Panc1 (cell line): ENCODE data around the gene KRTAP5-3.

ENCODE experiments used
- POLR2AphosphoS5 ChIP-seq: IDR thresholded peaks from 2 replicates; pipeline ENCODE4 v1.6.1; 2012; ENCODE audit warnings: mild to moderate bottlenecking, low read depth, low read length, moderate library complexity
- TF ChIP-seq, protein P1 (sequence below): fragments of 450-650 bp; IDR thresholded peaks from 2 replicates; pipeline ENCODE4 v1.5.1; 2017; ENCODE audit warnings: mild to moderate bottlenecking

- TF ChIP-seq POLR2AphosphoS5: no peak
- TF ChIP-seq, protein P1, sequence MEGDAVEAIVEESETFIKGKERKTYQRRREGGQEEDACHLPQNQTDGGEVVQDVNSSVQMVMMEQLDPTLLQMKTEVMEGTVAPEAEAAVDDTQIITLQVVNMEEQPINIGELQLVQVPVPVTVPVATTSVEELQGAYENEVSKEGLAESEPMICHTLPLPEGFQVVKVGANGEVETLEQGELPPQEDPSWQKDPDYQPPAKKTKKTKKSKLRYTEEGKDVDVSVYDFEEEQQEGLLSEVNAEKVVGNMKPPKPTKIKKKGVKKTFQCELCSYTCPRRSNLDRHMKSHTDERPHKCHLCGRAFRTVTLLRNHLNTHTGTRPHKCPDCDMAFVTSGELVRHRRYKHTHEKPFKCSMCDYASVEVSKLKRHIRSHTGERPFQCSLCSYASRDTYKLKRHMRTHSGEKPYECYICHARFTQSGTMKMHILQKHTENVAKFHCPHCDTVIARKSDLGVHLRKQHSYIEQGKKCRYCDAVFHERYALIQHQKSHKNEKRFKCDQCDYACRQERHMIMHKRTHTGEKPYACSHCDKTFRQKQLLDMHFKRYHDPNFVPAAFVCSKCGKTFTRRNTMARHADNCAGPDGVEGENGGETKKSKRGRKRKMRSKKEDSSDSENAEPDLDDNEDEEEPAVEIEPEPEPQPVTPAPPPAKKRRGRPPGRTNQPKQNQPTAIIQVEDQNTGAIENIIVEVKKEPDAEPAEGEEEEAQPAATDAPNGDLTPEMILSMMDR: no peak
Measured at GRCh38 chr11:1624621-1625020, 16.4 kb upstream of the KRTAP5-3 start.
